ENCODE measurements around the gene RBM6.
"Not testable (repeated sequence)": the region's sequence is repeated elsewhere in the genome, so short reads cannot be mapped to it uniquely, and the experiment has no call there.

RBM6 gene

DNA sequence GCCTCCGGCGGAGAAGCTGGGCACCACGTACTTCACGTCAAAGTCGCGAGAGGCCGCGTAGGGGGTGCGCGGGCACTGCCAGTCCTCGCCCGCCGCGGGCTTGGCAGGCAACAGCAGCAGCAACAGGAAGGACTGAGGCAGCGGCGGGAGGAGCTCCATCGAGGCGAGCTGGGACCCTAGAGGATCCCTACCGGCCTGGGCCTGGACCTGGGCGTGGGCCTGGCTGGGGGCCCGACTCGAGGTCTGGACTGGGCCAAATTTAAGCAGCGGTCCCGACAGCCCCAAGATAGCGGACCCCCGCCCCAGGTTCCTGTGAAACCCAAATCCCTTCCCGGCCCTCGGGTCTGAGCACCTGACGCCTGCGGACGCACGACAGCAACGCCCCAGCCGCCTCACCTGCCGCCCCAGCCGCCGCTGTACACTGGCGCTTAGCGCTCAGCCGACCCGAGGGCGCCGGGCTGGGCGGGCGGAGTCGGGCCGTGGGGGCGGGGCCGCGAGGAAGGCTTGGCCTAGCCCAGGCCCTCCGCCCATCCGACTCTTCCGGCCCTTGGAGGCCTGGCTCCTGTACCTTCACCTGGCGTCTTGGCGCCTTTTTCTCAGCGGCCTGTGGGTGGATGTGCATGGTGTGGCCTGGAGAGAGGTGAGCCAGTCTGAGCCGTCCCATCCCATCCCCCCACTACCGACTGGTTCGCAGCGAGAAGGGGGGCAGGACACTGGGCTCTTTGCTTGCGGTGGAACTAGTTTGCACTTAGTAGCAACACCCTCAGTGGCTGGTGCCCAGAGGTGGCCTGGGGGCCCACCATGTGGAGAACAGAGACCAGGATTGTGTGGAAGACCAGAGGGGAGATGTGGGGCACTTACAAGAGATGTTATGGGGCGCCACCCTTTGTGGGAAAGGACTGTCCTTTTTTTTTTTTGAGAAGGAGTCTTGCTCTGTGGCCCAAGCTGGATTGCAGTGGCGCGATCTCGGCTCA lies 36.2 kb upstream of the RBM6 start, which contains the start of gene MST1R:
MST1R (minus strand) TSS at position 423 of the 974 bp plus-strand sequence; CDS start at position 159, 264 bp downstream.
- H3K4me2 ChIP-seq (ENCODE audit: low read length) = peak within 1 kb of the TSS; percentile 38
- peaks cover 30% of the 10 kb centered on the region for H3K4me1 ChIP-seq (ENCODE audit: control insufficient read depth, insufficient read depth, low read length)
- no peak within 1 kb of the TSS for H3K4me3 ChIP-seq (ENCODE audit: low read length)
- H3K9me3 ChIP-seq (replicated peaks; ENCODE audit: low read length) = no peaks in the 10 kb centered on the region
- H3K27me3 ChIP-seq (ENCODE audit: control insufficient read depth, insufficient read depth, low read length) = no peaks in the 10 kb centered on the region
- H3K9ac ChIP-seq (ENCODE audit: low read depth, low read length) = no peak within 1 kb of the TSS
- peaks cover under 1% of the 10 kb centered on the region for H3K36me3 ChIP-seq (ENCODE audit: insufficient read depth, low read length)

DNA sequence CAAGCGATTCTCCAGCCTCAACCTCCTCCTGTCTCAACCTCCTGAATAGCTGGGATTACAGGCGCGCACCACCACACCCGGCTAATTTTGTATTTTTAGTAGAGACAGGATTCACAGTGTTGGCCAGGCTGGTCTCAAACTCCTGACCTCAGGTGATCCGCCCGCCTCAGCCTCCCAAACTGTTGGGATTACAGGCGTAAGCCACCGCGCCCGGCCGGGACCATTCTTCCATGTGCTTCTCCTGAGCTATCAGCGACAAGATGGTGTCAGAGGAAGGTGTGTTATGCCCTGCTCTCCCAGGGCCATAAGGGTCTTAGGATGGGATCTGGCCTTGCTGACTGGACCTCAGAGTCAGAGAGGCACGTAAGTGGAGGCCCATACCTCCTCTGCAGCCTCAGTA lies 35.5 kb upstream of the RBM6 start:
- H3K36me3 ChIP-seq (ENCODE audit: insufficient read depth, low read length); H3K4me3 ChIP-seq (ENCODE audit: low read length); H3K9ac ChIP-seq (ENCODE audit: low read depth, low read length); H3K4me2 ChIP-seq (ENCODE audit: low read length); H3K27me3 ChIP-seq (ENCODE audit: control insufficient read depth, insufficient read depth, low read length); H3K9me3 ChIP-seq (replicated peaks; ENCODE audit: low read length): not testable (repeated sequence)
- H3K4me1 ChIP-seq (ENCODE audit: control insufficient read depth, insufficient read depth, low read length) = peaks cover 30% of the 10 kb centered on the region

- H3K4me2 ChIP-seq (ENCODE audit: low read length) = peak overlapping the region; percentile 73
- peak overlapping the region; percentile 54 for H3K4me3 ChIP-seq (ENCODE audit: low read length)
- no peaks in the 10 kb centered on the region for H3K9me3 ChIP-seq (replicated peaks; ENCODE audit: low read length)
- no peaks in the 10 kb centered on the region for H3K27me3 ChIP-seq (ENCODE audit: control insufficient read depth, insufficient read depth, low read length)
- H3K36me3 ChIP-seq (ENCODE audit: insufficient read depth, low read length) = peaks cover 17% of the 10 kb centered on the region
- H3K9ac ChIP-seq (ENCODE audit: low read depth, low read length) = no peak overlapping the region
- peaks cover 16% of the 10 kb centered on the region for H3K4me1 ChIP-seq (ENCODE audit: control insufficient read depth, insufficient read depth, low read length)
Observed at GRCh38 chr3:49906073-49906743, 33.7 kb upstream of the RBM6 start.

DNA sequence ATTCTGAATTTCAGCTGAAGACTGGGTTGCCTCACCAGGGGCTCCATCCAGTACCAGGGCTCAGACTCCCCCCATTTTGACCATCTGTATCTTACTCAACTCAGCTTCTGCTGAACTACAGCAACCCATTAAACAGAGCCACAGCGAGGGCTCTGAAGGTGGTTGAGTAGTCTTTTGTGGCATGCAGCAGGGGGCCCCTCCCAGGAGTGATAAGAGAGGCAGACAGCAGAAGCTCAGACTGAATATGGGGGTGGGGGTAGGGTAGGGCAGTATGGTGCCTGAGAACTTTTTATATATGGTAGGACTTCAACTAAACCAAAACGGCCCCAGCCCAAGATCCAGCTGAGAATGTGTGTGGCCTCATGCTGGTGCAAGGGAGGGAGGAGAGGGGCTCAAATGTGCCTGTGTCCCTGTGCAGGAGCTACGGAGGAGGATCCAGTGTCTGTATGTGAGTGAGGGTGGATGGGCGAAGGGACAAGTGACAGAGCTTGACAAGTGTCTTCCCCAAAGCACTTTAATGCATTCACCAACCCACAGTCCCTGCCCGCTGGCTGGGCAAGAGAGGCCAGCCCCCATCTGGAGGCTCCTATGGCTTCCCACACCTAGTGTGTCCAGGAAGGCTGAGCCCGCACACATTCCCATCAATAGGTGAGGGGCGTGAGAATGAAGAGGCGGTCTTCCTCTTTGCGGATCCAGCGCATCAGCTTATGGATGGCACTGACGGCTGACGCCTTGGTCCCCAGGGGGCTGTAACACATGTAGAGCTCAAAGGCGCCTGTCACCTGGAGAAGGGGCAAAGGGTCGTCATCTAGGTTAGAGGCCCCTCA lies 31.4 kb upstream of the RBM6 start:
- H3K4me2 ChIP-seq (ENCODE audit: low read length) = no peak overlapping the region
- no peak overlapping the region for H3K9ac ChIP-seq (ENCODE audit: low read depth, low read length)

GRCh38 chr3:49910409-49911123 lies 29.4 kb upstream of the RBM6 start:
- H3K4me1 ChIP-seq (ENCODE audit: control insufficient read depth, insufficient read depth, low read length) = peaks cover 11% of the 10 kb centered on the region
- no peaks in the 10 kb centered on the region for H3K27me3 ChIP-seq (ENCODE audit: control insufficient read depth, insufficient read depth, low read length)
- H3K9ac ChIP-seq (ENCODE audit: low read depth, low read length) = no peak overlapping the region
- H3K4me3 ChIP-seq (ENCODE audit: low read length) = no peak overlapping the region
- H3K4me2 ChIP-seq (ENCODE audit: low read length) = no peak overlapping the region
- peaks cover 28% of the 10 kb centered on the region for H3K36me3 ChIP-seq (ENCODE audit: insufficient read depth, low read length)
- H3K9me3 ChIP-seq (replicated peaks; ENCODE audit: low read length) = no peaks in the 10 kb centered on the region

More for the DNA sequence above, 31.4 kb upstream of the RBM6 start:
- Histone ChIP-seq H3K4me1 (ENCODE audit: control insufficient read depth, insufficient read depth, low read length) (peaks cover 14% of the 10 kb centered on the region), H3K9me3 (replicated peaks; ENCODE audit: low read length) (no peaks in the 10 kb centered on the region), H3K36me3 (ENCODE audit: insufficient read depth, low read length) (peaks cover 28% of the 10 kb centered on the region), H3K27me3 (ENCODE audit: control insufficient read depth, insufficient read depth, low read length) (no peaks in the 10 kb centered on the region), H3K4me3 (ENCODE audit: low read length) (no peak overlapping the region)

GRCh38 chr3:49911124-49911420 lies 28.9 kb upstream of the RBM6 start:
- Histone ChIP-seq H3K9ac (ENCODE audit: low read depth, low read length) (no peak overlapping the region), H3K4me1 (ENCODE audit: control insufficient read depth, insufficient read depth, low read length) (peaks cover 6% of the 10 kb centered on the region), H3K4me2 (ENCODE audit: low read length) (no peak overlapping the region), H3K9me3 (replicated peaks; ENCODE audit: low read length) (no peaks in the 10 kb centered on the region), H3K4me3 (ENCODE audit: low read length) (no peak overlapping the region), H3K36me3 (ENCODE audit: insufficient read depth, low read length) (peaks cover 28% of the 10 kb centered on the region), H3K27me3 (ENCODE audit: control insufficient read depth, insufficient read depth, low read length) (no peaks in the 10 kb centered on the region)

- Histone ChIP-seq H3K4me1 (ENCODE audit: control insufficient read depth, insufficient read depth, low read length) (peaks cover under 1% of the 10 kb centered on the region), H3K36me3 (ENCODE audit: insufficient read depth, low read length) (peaks cover 28% of the 10 kb centered on the region), H3K4me3 (ENCODE audit: low read length) (no peak overlapping the region), H3K9ac (ENCODE audit: low read depth, low read length) (no peak overlapping the region), H3K27me3 (ENCODE audit: control insufficient read depth, insufficient read depth, low read length) (no peaks in the 10 kb centered on the region), H3K9me3 (replicated peaks; ENCODE audit: low read length) (no peaks in the 10 kb centered on the region), H3K4me2 (ENCODE audit: low read length) (no peak overlapping the region)
Observed at GRCh38 chr3:49911611-49912010, 28.3 kb upstream of the RBM6 start.

- H3K9ac ChIP-seq (ENCODE audit: low read depth, low read length) = no peak overlapping the region
- H3K4me3 ChIP-seq (ENCODE audit: low read length) = no peak overlapping the region
- no peak overlapping the region for H3K4me2 ChIP-seq (ENCODE audit: low read length)
- peaks cover 28% of the 10 kb centered on the region for H3K36me3 ChIP-seq (ENCODE audit: insufficient read depth, low read length)
- H3K4me1 ChIP-seq (ENCODE audit: control insufficient read depth, insufficient read depth, low read length) = no peaks in the 10 kb centered on the region
- no peaks in the 10 kb centered on the region for H3K27me3 ChIP-seq (ENCODE audit: control insufficient read depth, insufficient read depth, low read length)
- no peaks in the 10 kb centered on the region for H3K9me3 ChIP-seq (replicated peaks; ENCODE audit: low read length)
Observed at GRCh38 chr3:49912881-49913281, 27.1 kb upstream of the RBM6 start.

DNA sequence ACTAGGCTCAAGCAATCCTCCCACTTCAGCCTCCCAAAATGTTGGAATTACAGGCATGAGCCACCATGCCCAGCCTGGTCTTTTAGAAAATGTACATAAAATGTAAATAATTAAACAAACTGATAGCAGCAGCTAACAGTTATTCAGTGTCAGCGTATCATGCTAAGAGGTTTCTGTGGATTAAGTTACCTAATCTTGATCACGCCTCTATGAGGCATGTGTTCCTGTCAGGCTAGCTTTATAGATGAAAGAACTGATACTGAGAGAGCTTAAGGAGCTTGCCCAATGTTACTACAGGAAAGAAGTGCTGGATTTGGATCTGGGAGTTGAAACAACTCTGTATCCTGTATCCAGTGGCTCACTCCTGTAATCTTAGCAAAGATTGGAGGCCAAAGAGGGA lies 25.0 kb upstream of the RBM6 start:
- Histone ChIP-seq H3K36me3 (ENCODE audit: insufficient read depth, low read length) (peaks cover 19% of the 10 kb centered on the region), H3K4me3 (ENCODE audit: low read length) (no peak overlapping the region), H3K4me2 (ENCODE audit: low read length) (no peak overlapping the region), H3K4me1 (ENCODE audit: control insufficient read depth, insufficient read depth, low read length) (no peaks in the 10 kb centered on the region), H3K27me3 (ENCODE audit: control insufficient read depth, insufficient read depth, low read length) (no peaks in the 10 kb centered on the region), H3K9ac (ENCODE audit: low read depth, low read length) (no peak overlapping the region), H3K9me3 (replicated peaks; ENCODE audit: low read length) (no peaks in the 10 kb centered on the region)

- no peaks in the 10 kb centered on the region for H3K4me1 ChIP-seq (ENCODE audit: control insufficient read depth, insufficient read depth, low read length)
Observed at GRCh38 chr3:49916686-49917085, 23.3 kb upstream of the RBM6 start.

More at GRCh38 chr3:49916686-49917085, 23.3 kb upstream of the RBM6 start:
- no peak overlapping the region for H3K4me2 ChIP-seq (ENCODE audit: low read length)
- H3K9me3 ChIP-seq (replicated peaks; ENCODE audit: low read length) = no peaks in the 10 kb centered on the region
- H3K36me3 ChIP-seq (ENCODE audit: insufficient read depth, low read length) = peaks cover 7% of the 10 kb centered on the region
- no peaks in the 10 kb centered on the region for H3K27me3 ChIP-seq (ENCODE audit: control insufficient read depth, insufficient read depth, low read length)
- H3K9ac ChIP-seq (ENCODE audit: low read depth, low read length) = no peak overlapping the region
- no peak overlapping the region for H3K4me3 ChIP-seq (ENCODE audit: low read length)
